Mesothelial cell of epicardium (in vitro differentiated cells): ENCODE data around the gene GALNT1. TPM values are rescaled to one million over a fixed set of nuclear protein-coding genes. Genes with fewer than 3 reads are reported as not detected.

Source experiments
- DNase-seq, 2 experiments: peaks; one replicate each; pipeline ENCODE4 v3.0.0; 2021; ENCODE audit warnings: low spot score in 2 of 2; ENCODE audit not compliant: unreplicated experiment in 2 of 2
- H3K27ac Mint-ChIP-seq: 2 replicates; pipeline ENCODE4 v1.8.0; 2021; ENCODE audit warnings: mixed read lengths
- H3K27me3 Mint-ChIP-seq: 2 replicates; pipeline ENCODE4 v1.8.0; 2021; ENCODE audit warnings: low read depth, mixed read lengths
- H3K36me3 Mint-ChIP-seq: 2 replicates; pipeline ENCODE4 v1.8.0; 2021; ENCODE audit warnings: mixed read lengths
- H3K4me1 Mint-ChIP-seq: 2 replicates; pipeline ENCODE4 v1.8.0; 2021; ENCODE audit warnings: mixed read lengths
- H3K4me3 Mint-ChIP-seq: 2 replicates; pipeline ENCODE4 v1.8.0; 2021; ENCODE audit warnings: mild to moderate bottlenecking, moderate library complexity, mixed read lengths
- H3K9me3 Mint-ChIP-seq: 2 replicates; pipeline ENCODE4 v1.8.0; 2021; ENCODE audit warnings: mixed read lengths
- CTCF ChIP-seq: fragments of 200-600 bp; sonication (generic); IDR thresholded peaks from one replicate; pipeline ENCODE4 v1.5.0; 2021; ENCODE audit warnings: antibody characterized with exemption; ENCODE audit not compliant: unreplicated experiment
- total RNA-seq: library from RNA; stranded (reverse); gene quantifications from 3 replicates; pipeline ENCODE4 v1.2.1, GENCODE V29; 2021

Gene GALNT1
- 80.7 to 95.5 TPM (median 85.0 TPM) in 3 replicates for total RNA-seq

DNA sequence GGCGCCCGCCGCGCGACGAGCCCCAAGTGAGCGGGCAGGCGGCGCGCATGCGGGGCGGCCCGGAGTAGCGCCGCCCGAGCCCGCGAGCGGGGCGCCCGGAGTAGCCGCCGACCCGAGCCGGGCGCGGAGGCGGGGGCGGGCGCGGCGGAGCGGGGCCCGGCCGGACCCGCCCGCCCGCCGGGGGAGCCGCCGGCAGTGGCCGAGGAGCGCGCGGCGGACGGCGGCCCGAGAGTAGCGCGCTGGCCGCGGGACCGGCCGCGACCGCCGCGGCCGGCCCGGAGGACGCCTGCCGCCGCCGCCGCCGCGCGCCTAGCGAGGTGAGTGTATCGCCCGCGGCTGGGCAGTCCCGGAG lies at the start of gene GALNT1:
Gene GALNT1 (plus strand): TSS at position 195 of the 352 bp plus-strand sequence. CDS start 72,923 bp downstream, outside the sequence.
- DNase-seq, result no peak
- Mint-ChIP-seq H3K4me3 (peak within 1 kb of the TSS; percentile 77), H3K9me3 (peaks cover 24% of the 10 kb centered on the region), H3K36me3 (peaks cover 24% of the 10 kb centered on the region), H3K27ac (peak within 1 kb of the TSS; percentile 89), H3K4me1 (peaks cover 18% of the 10 kb centered on the region), H3K27me3 (peaks cover 2% of the 10 kb centered on the region)
- TF ChIP-seq CTCF, result no peak

- peaks cover 44% of the 10 kb centered on the region for H3K9me3 Mint-ChIP-seq
- H3K4me1 Mint-ChIP-seq, result peaks cover 2% of the 10 kb centered on the region
- no peak overlapping the region for H3K27ac Mint-ChIP-seq
- H3K27me3 Mint-ChIP-seq, result no peaks in the 10 kb centered on the region
- TF ChIP-seq CTCF, result no peak
- H3K36me3 Mint-ChIP-seq, result peaks cover 10% of the 10 kb centered on the region
- no peak overlapping the region for H3K4me3 Mint-ChIP-seq
- DNase-seq, result no peak
These were observed 47.6 kb upstream of the GALNT1 start for GRCh38 chr18:35533916-35534405.

- TF ChIP-seq CTCF, result no peak
- no peak for DNase-seq
- H3K9me3 Mint-ChIP-seq, result peaks cover 41% of the 10 kb centered on the region
- H3K27me3 Mint-ChIP-seq, result no peaks in the 10 kb centered on the region
- H3K27ac Mint-ChIP-seq, result no peak overlapping the region
- peaks cover 10% of the 10 kb centered on the region for H3K36me3 Mint-ChIP-seq
- peaks cover 2% of the 10 kb centered on the region for H3K4me1 Mint-ChIP-seq
- no peak overlapping the region for H3K4me3 Mint-ChIP-seq
These were observed 46.2 kb upstream of the GALNT1 start for GRCh38 chr18:35535297-35535696.

DNA sequence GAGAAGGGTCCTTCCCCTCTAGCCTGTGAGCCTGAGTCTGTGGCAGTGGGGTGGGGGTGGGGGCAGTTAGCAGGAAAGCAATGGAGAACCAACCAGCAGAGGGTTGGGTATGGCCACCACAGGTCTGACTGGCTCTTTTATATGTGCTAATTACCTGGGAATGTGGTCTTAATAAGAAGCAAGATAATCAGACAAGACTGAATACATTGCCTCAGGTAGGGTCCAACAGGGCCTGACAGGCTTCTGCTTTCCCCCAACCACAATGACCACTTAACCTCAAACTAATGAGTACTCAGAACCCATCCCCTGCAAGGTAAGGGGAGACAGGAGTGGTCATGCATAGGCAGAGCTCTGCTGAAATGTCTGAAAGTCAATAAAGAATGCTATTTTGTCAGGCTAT lies 39.2 kb upstream of the GALNT1 start:
- no peak for DNase-seq
- H3K36me3 Mint-ChIP-seq, result peaks cover 4% of the 10 kb centered on the region
- peaks cover 16% of the 10 kb centered on the region for H3K9me3 Mint-ChIP-seq
- TF ChIP-seq CTCF, result no peak
- H3K27me3 Mint-ChIP-seq, result no peaks in the 10 kb centered on the region
- no peak overlapping the region for H3K27ac Mint-ChIP-seq
- peaks cover 17% of the 10 kb centered on the region for H3K4me1 Mint-ChIP-seq
- no peak overlapping the region for H3K4me3 Mint-ChIP-seq

DNA sequence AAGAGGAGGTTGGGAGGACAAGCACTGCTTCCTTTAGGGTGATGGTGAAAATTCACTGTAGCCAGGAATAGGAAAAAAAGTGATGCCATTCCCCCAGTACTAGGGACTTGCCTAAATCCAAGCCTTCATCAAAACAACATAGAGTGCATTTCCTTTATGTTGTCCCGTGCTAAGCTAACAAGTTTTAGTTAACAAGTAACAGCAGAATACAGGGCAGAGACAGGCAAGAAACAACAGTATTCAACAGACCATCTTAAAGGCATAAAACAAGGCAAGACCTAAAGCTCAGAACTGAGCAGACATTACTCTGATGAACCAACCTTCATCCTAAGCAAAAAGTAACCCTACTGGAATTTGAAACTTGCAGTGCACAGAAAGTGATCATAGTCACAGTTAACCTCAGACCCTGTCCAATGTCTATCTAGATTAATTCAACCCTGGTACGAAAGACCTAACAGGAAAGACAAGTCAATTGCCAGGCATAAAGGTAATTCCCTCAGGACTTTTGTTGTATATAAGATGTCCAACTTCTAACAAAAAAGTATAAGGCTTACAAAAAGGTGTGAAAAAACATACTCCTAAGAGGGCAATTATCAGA lies 34.4 kb upstream of the GALNT1 start:
- H3K36me3 Mint-ChIP-seq, result peaks cover 1% of the 10 kb centered on the region
- H3K9me3 Mint-ChIP-seq, result peaks cover 18% of the 10 kb centered on the region
- H3K27ac Mint-ChIP-seq, result no peak overlapping the region
- no peak for TF ChIP-seq CTCF
- H3K27me3 Mint-ChIP-seq, result no peaks in the 10 kb centered on the region
- peaks cover 4% of the 10 kb centered on the region for H3K4me1 Mint-ChIP-seq
- H3K4me3 Mint-ChIP-seq, result no peak overlapping the region
- DNase-seq, result no peak
